SJCRH30 (cell line): Measurements from ENCODE around the gene ZNF638. TPM values are rescaled to one million over a fixed set of nuclear protein-coding genes. Genes with fewer than 3 reads are reported as not detected.

Experiments used
- DNase-seq, 2 experiments: peaks; one replicate each; pipeline ENCODE4 v3.0.0-alpha.2; 2015 to 2020
- H3K27ac ChIP-seq: fragments of 250-450 bp; sonication (Bioruptor Pico); 2 replicates; pipeline ENCODE4 v1.5.1; 2020; ENCODE audit warnings: mild to moderate bottlenecking, moderate library complexity
- H3K27me3 ChIP-seq: fragments of 250-450 bp; sonication (Bioruptor Pico); 2 replicates; pipeline ENCODE4 v1.5.1; 2020; ENCODE audit warnings: mild to moderate bottlenecking, moderate library complexity
- H3K36me3 ChIP-seq: fragments of 250-450 bp; sonication (Bioruptor Pico); 2 replicates; pipeline ENCODE4 v1.5.1; 2020; ENCODE audit warnings: mild to moderate bottlenecking, moderate library complexity
- H3K4me1 ChIP-seq: fragments of 250-450 bp; sonication (Bioruptor Pico); 2 replicates; pipeline ENCODE4 v1.5.1; 2020; ENCODE audit warnings: mild to moderate bottlenecking, moderate library complexity
- H3K4me3 ChIP-seq: fragments of 250-450 bp; sonication (Bioruptor Pico); 2 replicates; pipeline ENCODE4 v1.5.1; 2020; ENCODE audit warnings: mild to moderate bottlenecking, moderate library complexity
- H3K9me3 ChIP-seq: fragments of 250-450 bp; sonication (Bioruptor Pico); replicated peaks from 2 replicates; pipeline ENCODE4 v1.5.1; 2020; ENCODE audit warnings: mild to moderate bottlenecking, moderate library complexity
- total RNA-seq: library from RNA; depleted of rRNA; stranded (reverse); fragments of >200 nt; shearing (Covaris generic); gene quantifications from 2 replicates; pipeline ENCODE4 v1.2.3, GENCODE V29; 2014

Gene ZNF638
- total RNA-seq, 1 experiment from 2014 or later = 197 TPM

DNA sequence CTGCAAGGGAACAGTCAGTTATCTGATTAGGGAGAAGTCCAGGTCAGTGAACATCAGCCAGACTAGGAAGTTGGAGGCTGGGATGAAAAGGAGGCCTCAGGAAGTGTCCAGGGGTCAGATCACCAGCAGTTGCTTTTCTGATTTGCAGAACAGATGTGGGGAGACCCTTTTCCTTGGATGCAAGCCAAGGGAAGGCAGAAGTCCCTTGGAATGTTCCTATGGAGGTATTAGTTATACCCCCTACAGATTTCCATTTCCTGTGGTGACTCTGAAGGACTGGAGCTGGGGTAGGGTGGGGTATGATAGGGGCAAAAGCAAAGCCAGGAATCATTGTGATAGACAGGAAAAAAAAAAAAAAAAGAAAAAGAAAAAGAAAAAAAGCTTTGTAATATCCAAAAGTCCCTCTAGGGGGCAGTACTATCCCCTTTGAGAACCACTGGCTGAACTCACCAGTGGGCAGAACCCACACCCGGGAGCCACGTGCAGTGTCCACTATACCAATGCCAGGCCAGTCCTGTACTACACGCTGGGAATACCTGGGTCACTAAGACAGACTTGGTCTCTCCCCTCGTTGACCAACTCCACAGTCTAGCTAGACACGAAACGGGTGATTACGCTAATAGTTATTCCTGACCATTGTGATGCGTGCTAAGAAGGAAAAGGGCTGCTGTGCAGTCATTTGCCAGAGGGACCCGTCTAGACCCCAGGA lies 129.2 kb downstream of the ZNF638 start:
- Histone ChIP-seq H3K36me3 (peaks cover 19% of the 10 kb centered on the region), H3K9me3 (0 out of 2 replicates have a peak, but pooled peaks cover 3% of the 10 kb centered on the region), H3K4me1 (peaks cover 61% of the 10 kb centered on the region), H3K27ac (no peak overlapping the region; the same call in 1 of the 2 replicates), H3K27me3 (no peaks in the 10 kb centered on the region), H3K4me3 (no peak overlapping the region)
- DNase-seq = peak; percentile 50 to 74

- Histone ChIP-seq H3K36me3 (peaks cover 19% of the 10 kb centered on the region), H3K4me3 (no peak overlapping the region), H3K9me3 (0 out of 2 replicates have a peak, but pooled peaks cover 3% of the 10 kb centered on the region), H3K27me3 (no peaks in the 10 kb centered on the region), H3K27ac (no peak overlapping the region; the same call in 1 of the 2 replicates), H3K4me1 (peaks cover 56% of the 10 kb centered on the region)
- no peak for DNase-seq
Observed at GRCh38 chr2:71461304-71461671, 129.7 kb downstream of the ZNF638 start.

- Histone ChIP-seq H3K27ac (no peak overlapping the region), H3K4me3 (no peak overlapping the region), H3K36me3 (peaks cover 19% of the 10 kb centered on the region), H3K27me3 (no peaks in the 10 kb centered on the region), H3K4me1 (peaks cover 49% of the 10 kb centered on the region), H3K9me3 (0 out of 2 replicates have a peak, but pooled peaks cover 3% of the 10 kb centered on the region)
- DNase-seq = no peak
Observed at GRCh38 chr2:71462056-71462605, 130.5 kb downstream of the ZNF638 start.

GRCh38 chr2:71462641-71463341 lies 131.2 kb downstream of the ZNF638 start:
- no peak for DNase-seq

DNA sequence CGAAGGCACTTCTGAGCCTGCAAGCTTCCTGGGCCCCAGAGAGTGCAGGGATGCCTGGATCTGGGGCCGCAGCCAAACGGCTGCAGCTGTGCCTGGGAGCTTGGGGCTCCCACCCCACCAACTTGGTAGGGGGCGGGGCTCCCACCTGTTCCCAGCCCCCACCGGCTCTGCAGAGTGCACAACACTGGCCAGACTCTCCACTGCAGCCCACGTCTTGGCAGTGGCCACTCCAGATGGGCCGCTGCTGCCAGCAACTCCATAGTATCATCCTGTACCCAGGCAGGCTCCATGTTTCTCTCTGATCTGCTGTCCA lies 131.7 kb downstream of the ZNF638 start:
- no peaks in the 10 kb centered on the region for H3K27me3 ChIP-seq
- peaks cover 17% of the 10 kb centered on the region for H3K36me3 ChIP-seq
- peaks cover 41% of the 10 kb centered on the region for H3K4me1 ChIP-seq
- 0 out of 2 replicates have a peak, but pooled peaks cover 3% of the 10 kb centered on the region for H3K9me3 ChIP-seq
- H3K27ac ChIP-seq = no peak overlapping the region
- no peak overlapping the region for H3K4me3 ChIP-seq
- DNase-seq = peak; percentile 41 to 43

More at GRCh38 chr2:71462641-71463341, 131.2 kb downstream of the ZNF638 start:
- no peaks in the 10 kb centered on the region for H3K27me3 ChIP-seq
- H3K36me3 ChIP-seq = peaks cover 19% of the 10 kb centered on the region
- 0 out of 2 replicates have a peak, but pooled peaks cover 3% of the 10 kb centered on the region for H3K9me3 ChIP-seq
- H3K4me1 ChIP-seq = peaks cover 46% of the 10 kb centered on the region
- no peak overlapping the region for H3K4me3 ChIP-seq
- no peak overlapping the region for H3K27ac ChIP-seq

DNA sequence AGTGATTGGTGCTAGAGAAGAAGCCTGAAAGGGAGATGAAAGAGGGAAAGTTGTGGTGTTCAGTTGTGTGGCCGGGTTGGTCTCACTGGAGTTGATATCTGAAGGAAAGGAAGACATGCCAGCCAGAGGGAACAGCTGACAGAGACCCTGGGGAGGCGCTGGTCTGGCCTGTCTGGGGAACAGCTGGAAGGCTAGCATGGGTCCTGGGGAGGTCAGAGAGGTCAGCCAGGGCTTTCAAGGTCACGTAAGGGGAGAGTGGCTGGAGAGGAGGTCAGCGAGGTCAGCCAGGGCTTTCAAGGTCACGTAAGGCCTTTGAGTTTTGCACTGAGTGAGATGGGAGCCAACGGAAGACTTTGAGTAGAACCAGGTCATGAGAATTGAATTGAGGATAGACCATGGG lies 132.8 kb downstream of the ZNF638 start:
- 0 out of 2 replicates have a peak, but pooled peaks cover 3% of the 10 kb centered on the region for H3K9me3 ChIP-seq
- H3K4me1 ChIP-seq = peaks cover 39% of the 10 kb centered on the region
- no peak overlapping the region for H3K4me3 ChIP-seq
- no peak for DNase-seq
- H3K27ac ChIP-seq = no peak overlapping the region
- peaks cover 10% of the 10 kb centered on the region for H3K36me3 ChIP-seq
- no peaks in the 10 kb centered on the region for H3K27me3 ChIP-seq

DNA sequence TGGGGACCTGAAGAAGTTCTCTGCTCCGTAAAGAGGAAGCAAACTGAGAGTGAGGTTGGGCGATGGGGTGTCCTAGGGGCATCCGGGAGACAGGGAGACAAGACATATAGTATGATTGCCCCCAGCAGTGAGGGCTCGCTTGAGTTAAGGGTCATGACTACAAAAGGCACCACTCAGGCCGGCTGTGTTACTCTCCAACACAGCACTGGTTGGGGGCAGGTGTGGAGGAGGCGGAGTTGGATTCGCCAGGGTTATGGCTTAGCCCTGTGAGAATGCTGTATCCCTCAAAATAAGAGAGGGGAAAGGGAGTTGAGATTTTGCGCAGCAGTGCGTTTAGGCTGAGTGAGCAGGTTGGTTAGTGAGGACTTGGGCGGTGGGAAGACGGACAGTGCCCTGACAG lies 133.8 kb downstream of the ZNF638 start:
- H3K4me1 ChIP-seq = peaks cover 39% of the 10 kb centered on the region
- H3K27ac ChIP-seq = no peak overlapping the region
- H3K27me3 ChIP-seq = no peaks in the 10 kb centered on the region
- H3K36me3 ChIP-seq = peaks cover 10% of the 10 kb centered on the region
- H3K9me3 ChIP-seq = 0 out of 2 replicates have a peak, but pooled peaks cover 3% of the 10 kb centered on the region
- no peak for DNase-seq
- no peak overlapping the region for H3K4me3 ChIP-seq

DNA sequence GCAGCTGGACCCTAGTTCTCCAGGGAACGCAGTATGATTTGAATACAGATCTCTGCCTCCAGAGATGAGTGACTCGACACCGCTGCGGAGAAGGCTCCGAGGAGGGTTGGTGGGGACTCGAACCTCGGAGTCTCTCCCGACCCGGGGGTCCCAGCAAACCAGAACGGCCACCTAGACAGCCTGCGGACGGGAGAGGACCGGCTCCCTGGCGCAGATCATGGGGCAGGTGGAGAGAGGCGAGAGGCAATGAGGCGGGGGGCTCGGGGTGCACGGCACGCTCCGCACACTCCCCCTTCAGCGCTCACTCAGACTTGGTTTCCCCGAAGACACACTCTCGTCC lies 134.3 kb downstream of the ZNF638 start:
- Histone ChIP-seq H3K4me1 (peaks cover 36% of the 10 kb centered on the region), H3K27me3 (no peaks in the 10 kb centered on the region), H3K9me3 (0 out of 2 replicates have a peak, but pooled peaks cover 3% of the 10 kb centered on the region), H3K27ac (no peak overlapping the region), H3K4me3 (no peak overlapping the region), H3K36me3 (peaks cover 10% of the 10 kb centered on the region)
- no peak for DNase-seq

GRCh38 chr2:71466301-71467179 lies 135.0 kb downstream of the ZNF638 start:
- H3K4me1 ChIP-seq = peaks cover 37% of the 10 kb centered on the region
- no peaks in the 10 kb centered on the region for H3K27me3 ChIP-seq
- no peak overlapping the region for H3K27ac ChIP-seq
- H3K4me3 ChIP-seq = no peak overlapping the region
- peaks cover 10% of the 10 kb centered on the region for H3K36me3 ChIP-seq
- no peak for DNase-seq
- 0 out of 2 replicates have a peak, but pooled peaks cover 3% of the 10 kb centered on the region for H3K9me3 ChIP-seq

DNA sequence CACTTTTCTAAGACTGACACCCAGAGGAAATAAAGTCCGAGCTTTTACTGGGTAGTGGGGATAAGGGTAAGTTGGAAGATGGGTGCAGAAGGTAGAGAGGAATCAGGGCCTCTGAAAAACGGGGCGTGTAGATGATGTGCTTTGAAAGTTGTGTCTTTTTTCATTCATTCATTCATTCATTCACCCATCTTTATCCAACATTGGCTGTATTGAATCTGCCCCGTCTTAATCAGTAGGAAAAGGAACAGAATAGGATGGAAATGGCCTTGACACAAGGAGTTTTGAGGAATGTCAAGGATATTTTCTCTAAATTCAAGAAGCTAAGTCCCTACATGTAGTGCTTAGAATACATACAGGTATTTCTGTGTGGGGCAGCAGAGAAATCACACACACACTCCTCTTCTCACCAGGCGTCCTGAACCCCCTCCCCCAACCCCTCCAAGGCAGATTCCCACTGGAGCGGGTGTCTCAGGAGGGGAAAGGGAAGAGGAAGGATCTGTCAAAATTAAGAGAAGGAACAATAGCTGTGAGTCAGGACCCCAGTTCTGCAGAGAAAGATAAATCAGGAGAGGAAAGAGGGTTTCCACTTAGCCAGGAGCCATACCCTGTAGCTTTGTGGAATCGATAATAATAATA lies 135.7 kb downstream of the ZNF638 start:
- H3K27ac ChIP-seq = no peak overlapping the region
- H3K36me3 ChIP-seq = peaks cover 14% of the 10 kb centered on the region
- H3K9me3 ChIP-seq = 0 out of 2 replicates have a peak, but pooled peaks cover 3% of the 10 kb centered on the region
- no peak overlapping the region for H3K4me3 ChIP-seq
- H3K4me1 ChIP-seq = peaks cover 44% of the 10 kb centered on the region
- DNase-seq = no peak
- no peaks in the 10 kb centered on the region for H3K27me3 ChIP-seq

DNA sequence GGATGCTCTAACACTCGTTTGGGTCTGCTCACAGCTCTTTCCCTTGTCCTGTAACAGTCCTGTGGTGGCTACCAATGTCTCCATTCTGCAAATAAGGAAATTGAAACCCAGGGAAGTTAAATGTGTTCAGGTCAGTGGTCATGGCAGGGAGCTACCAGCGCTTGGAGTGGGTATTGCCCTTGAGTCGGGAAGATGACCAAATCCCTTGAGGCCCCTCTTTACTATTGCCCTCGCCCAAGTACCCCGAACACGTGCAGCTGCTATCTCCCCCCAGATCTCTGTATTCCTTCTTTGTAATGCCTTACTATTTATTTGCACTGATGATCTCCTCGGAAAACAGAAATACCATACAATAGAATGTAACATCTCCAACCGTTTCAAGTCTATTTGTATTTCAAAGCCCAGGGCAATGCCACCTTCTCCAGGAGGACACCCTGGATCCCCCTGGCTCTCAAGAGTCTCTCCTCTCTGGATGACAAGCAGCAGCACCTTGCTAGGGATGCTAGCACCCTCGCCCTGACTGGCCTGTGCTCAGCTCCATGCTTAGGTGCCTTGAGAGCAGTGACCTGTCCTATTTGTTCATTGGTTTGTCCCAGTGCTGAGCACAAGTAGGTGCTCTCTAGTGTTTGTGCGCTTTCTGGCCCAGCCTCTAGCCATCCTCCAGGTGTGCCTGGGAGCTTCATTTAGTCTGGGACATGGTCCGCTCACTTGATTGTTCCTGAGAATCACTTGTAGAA lies 136.9 kb downstream of the ZNF638 start:
- DNase-seq = no peak
- H3K36me3 ChIP-seq = peaks cover 15% of the 10 kb centered on the region
- H3K27me3 ChIP-seq = no peaks in the 10 kb centered on the region
- H3K4me3 ChIP-seq = no peak overlapping the region
- 0 out of 2 replicates have a peak, but pooled peaks cover 3% of the 10 kb centered on the region for H3K9me3 ChIP-seq
- H3K27ac ChIP-seq = no peak overlapping the region
- peaks cover 49% of the 10 kb centered on the region for H3K4me1 ChIP-seq

- H3K9me3 ChIP-seq = no peaks in the 10 kb centered on the region
- no peaks in the 10 kb centered on the region for H3K27me3 ChIP-seq
- H3K36me3 ChIP-seq = peaks cover 8% of the 10 kb centered on the region
- peak; percentile 59 to 70 for DNase-seq
- H3K27ac ChIP-seq = peak overlapping the region; percentile 1
- no peak overlapping the region for H3K4me3 ChIP-seq
- peaks cover 52% of the 10 kb centered on the region for H3K4me1 ChIP-seq
Observed at GRCh38 chr2:71469403-71470398, 138.1 kb downstream of the ZNF638 start.
